ENCODE measurements around the gene SERINC5. TPM values are rescaled to one million over a fixed set of nuclear protein-coding genes. Genes with fewer than 3 reads are reported as not detected.
A peak's percentile ranks its signal among the peaks of the same experiment; 100 is the strongest.

The SERINC5 gene
- total RNA-seq, 1 experiment from 2014 or later = 70.6 TPM

GRCh38 chr5:80255431-80255810 lies 427 bp downstream of the SERINC5 start:
- Histone ChIP-seq H3K27ac (ENCODE audit: low read length) (peak overlapping the region; percentile 83), H3K4me3 (ENCODE audit: low read depth in 2 of 2, low read length in 2 of 2) (peak overlapping the region; percentile 90 to 93), H3K4me1 (ENCODE audit: control insufficient read depth, insufficient read depth, low read length) (peaks cover 30% of the 10 kb centered on the region), H3K36me3 (ENCODE audit: control insufficient read depth, insufficient read depth, low read length) (peaks cover 5% of the 10 kb centered on the region; the same call in 1 of the 2 replicates), H3K9me3 (ENCODE audit: control insufficient read depth, insufficient read depth, low read depth, low read length) (no peaks in the 10 kb centered on the region), H3K27me3 (ENCODE audit: control insufficient read depth, insufficient read depth, low read length) (no peaks in the 10 kb centered on the region)
- POLR2A ChIA-PET = interaction anchor here (0.6 to 0.9 kb wide), 5 partner anchors 8 to 769 kb away, joined by 3 to 13 read pairs (median 6); no protein-coding TSS in a partner anchor
- TF ChIP-seq TCF7L2 (IDR thresholded peaks at IDR 0.05; ENCODE audit: low read depth, low read length) (no peak), REST (IDR thresholded peaks at IDR 0.05; ENCODE audit: insufficient read depth in 1 of 2, low read depth in 2 of 2, low read length in 1 of 2) (no peak), CTCF (IDR thresholded peaks at IDR 0.05) (no peak), POLR2AphosphoS5 (IDR thresholded peaks at IDR 0.05; ENCODE audit: low read depth, low read length) (no peak), SIN3A (IDR thresholded peaks at IDR 0.05; ENCODE audit: borderline replicate concordance, insufficient read depth, low read depth, low read length) (no peak; the same call in 1 of the 2 replicates)
- ATAC-seq (peak; percentile 84), DNase-seq (ENCODE audit: low read depth, low spot score) (no peak)
- BruUV-seq (replicated peaks) = no TSS peak
- intact Hi-C loops (cut with micrococcal nuclease; ENCODE audit: unreplicated experiment) = no loop called here
- CTCF ChIA-PET = interaction anchor here (0.6 to 1.2 kb wide), 2 partner anchors 139 to 164 kb away, joined by 3 read pairs; no protein-coding TSS in a partner anchor
- in situ Hi-C loops (cut with HindIII; ENCODE audit: low pct_unique_long_range_greater_than_20kb, low sequenced_read_pairs) = no loop called here

- peak overlapping the region; percentile 83 for H3K27ac ChIP-seq (ENCODE audit: low read length)
- H3K36me3 ChIP-seq (ENCODE audit: control insufficient read depth, insufficient read depth, low read length) = peaks cover 5% of the 10 kb centered on the region; the same call in 1 of the 2 replicates
- POLR2A ChIA-PET = interaction anchor here (0.6 kb wide), 1 partner anchor 158 kb away, joined by 5 read pairs; no protein-coding TSS in a partner anchor
- peaks cover 33% of the 10 kb centered on the region for H3K4me1 ChIP-seq (ENCODE audit: control insufficient read depth, insufficient read depth, low read length)
- H3K9me3 ChIP-seq (ENCODE audit: control insufficient read depth, insufficient read depth, low read depth, low read length) = no peaks in the 10 kb centered on the region
- intact Hi-C loops (cut with micrococcal nuclease; ENCODE audit: unreplicated experiment) (no loop called here), in situ Hi-C loops (cut with HindIII; ENCODE audit: low pct_unique_long_range_greater_than_20kb, low sequenced_read_pairs) (no loop called here)
- H3K27me3 ChIP-seq (ENCODE audit: control insufficient read depth, insufficient read depth, low read length) = no peaks in the 10 kb centered on the region
- no peak for DNase-seq (ENCODE audit: low read depth, low spot score)
- H3K4me3 ChIP-seq (ENCODE audit: low read depth in 2 of 2, low read length in 2 of 2) = peak overlapping the region; percentile 90 to 93
- BruUV-seq (replicated peaks) = no TSS peak
- CTCF ChIA-PET = interaction anchor here (0.6 to 1.2 kb wide), 2 partner anchors 138 to 163 kb away, joined by 3 read pairs; no protein-coding TSS in a partner anchor
- TF ChIP-seq POLR2AphosphoS5 (IDR thresholded peaks at IDR 0.05; ENCODE audit: low read depth, low read length) = no peak
- TF ChIP-seq TCF7L2 (IDR thresholded peaks at IDR 0.05; ENCODE audit: low read depth, low read length) = no peak
- TF ChIP-seq CTCF (IDR thresholded peaks at IDR 0.05) = no peak
- TF ChIP-seq SIN3A (IDR thresholded peaks at IDR 0.05; ENCODE audit: borderline replicate concordance, insufficient read depth, low read depth, low read length) = no peak
- no peak for TF ChIP-seq REST (IDR thresholded peaks at IDR 0.05; ENCODE audit: insufficient read depth in 1 of 2, low read depth in 2 of 2, low read length in 1 of 2)
- ATAC-seq = peak; percentile 14
These were observed 949 bp downstream of the SERINC5 start for GRCh38 chr5:80254767-80255430.

Measured in Panc1 (cell line).